Measurements from ENCODE around the gene MAZ.
A peak's percentile ranks its signal among the peaks of the same experiment; 100 is the strongest.
"Not testable (repeated sequence)": the region's sequence is repeated elsewhere in the genome, so short reads cannot be mapped to it uniquely, and the experiment has no call there.

The MAZ gene

DNA sequence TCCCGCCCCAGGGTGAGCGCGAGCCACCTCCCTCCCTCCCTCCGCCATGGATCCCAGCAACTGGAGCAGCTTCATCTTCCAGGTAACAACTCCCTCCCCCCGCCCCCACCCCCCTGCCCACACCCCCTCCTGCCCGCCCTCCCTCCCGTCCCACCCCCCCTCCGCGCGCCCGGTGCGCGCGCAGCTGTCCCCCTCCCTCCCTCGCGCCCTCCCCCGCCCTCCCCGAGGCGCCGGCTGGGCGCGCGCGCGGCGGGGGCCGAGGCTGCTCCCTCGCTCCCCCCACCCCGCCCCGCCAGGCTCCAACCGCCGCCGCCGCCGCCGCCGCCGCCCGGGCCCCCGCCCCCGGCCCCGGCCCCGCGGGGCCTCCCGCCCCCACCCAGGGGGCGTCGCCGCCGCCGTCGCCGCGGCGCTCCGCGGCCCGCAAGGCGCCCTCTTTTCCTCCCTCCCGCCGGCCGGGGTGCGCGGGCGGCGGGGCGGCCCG, at the start of gene MAZ:
MAZ (plus strand) TSS at position 431 of the 481 bp plus-strand sequence. CDS start 173 bp downstream, outside the sequence.
- no peak for DNase-seq (ENCODE audit: low read depth)

GRCh38 chr16:29756654-29757053, 49.7 kb upstream of the MAZ start:
- DNase-seq (ENCODE audit: low read depth): no peak

DNA sequence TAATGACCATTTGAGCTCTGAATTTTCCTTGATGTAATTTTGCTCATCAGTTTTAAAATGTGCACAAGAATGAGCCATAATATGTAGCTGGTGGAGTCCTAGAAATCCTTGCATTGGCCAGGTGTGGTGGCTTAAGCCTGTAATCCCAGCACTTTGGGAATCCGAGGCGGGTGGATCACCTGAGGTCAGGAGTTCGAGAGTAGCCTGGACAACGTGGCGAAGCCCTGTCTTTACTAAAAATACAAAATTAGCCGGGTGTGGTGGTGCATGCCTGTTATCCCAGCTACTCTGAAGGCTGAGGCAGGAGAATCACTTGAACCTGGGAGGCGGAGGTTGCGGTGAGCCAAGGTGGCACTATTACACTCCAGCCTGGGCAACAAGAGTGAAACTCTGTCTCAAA, 49.2 kb upstream of the MAZ start:
- DNase-seq (ENCODE audit: low read depth): not testable (repeated sequence)

DNA sequence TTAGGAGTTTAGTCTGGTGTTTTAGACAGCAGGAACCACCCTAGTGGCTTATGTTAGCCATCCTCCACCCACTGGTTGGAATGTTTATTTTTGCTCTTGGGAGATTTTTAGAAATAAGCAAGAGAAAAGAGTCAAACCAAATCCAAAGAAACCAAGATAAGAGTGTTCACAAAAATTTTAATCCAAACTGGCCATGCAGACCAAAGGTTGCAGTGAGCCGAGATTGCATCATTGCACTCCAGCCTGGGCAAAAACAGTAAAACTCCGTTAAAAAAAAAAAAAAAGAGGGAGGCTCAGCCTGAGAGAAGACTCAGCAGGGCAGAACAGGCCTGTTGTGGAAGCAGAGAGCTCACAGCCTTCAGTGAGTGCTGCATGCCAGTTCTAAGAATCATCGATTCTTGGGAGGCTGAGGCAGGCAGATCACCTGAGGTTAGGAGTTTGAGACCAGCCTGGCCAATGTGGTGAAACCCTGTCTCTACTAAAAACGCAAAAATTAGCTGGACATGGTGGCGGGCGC, 48.3 kb upstream of the MAZ start:
- DNase-seq (ENCODE audit: low read depth): peak; percentile 3

- no peak for DNase-seq (ENCODE audit: low read depth)
Observed at GRCh38 chr16:29760567-29761279, 45.6 kb upstream of the MAZ start.

GRCh38 chr16:29761280-29761651, 45.1 kb upstream of the MAZ start:
- not testable (repeated sequence) for DNase-seq (ENCODE audit: low read depth)

- DNase-seq (ENCODE audit: low read depth): no peak
Observed at GRCh38 chr16:29761882-29762281, 44.4 kb upstream of the MAZ start.

GRCh38 chr16:29763326-29763725, 43.0 kb upstream of the MAZ start:
- no peak for DNase-seq (ENCODE audit: low read depth)

- no peak for DNase-seq (ENCODE audit: low read depth)
Observed at GRCh38 chr16:29765167-29766032, 40.9 kb upstream of the MAZ start.

DNA sequence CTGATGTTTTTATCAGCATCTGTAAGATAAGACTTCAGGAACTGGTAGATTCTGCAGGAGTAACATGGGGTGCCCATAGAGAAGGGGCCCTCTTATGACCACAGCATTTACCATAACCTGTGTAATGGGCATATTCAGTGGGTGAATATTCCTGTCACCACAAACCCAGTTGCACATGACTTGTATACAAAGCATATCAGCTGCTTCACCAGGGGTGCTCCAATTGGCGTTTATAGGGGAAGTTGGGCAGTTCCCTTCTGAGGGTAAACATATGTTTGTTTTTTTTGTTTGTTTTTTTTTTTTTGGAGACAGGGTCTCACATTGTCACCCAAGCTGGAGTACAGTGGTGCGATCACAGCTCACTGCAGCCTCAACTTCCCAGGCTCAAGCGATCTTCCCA, 39.8 kb upstream of the MAZ start:
- no peak for DNase-seq (ENCODE audit: low read depth)

DNA sequence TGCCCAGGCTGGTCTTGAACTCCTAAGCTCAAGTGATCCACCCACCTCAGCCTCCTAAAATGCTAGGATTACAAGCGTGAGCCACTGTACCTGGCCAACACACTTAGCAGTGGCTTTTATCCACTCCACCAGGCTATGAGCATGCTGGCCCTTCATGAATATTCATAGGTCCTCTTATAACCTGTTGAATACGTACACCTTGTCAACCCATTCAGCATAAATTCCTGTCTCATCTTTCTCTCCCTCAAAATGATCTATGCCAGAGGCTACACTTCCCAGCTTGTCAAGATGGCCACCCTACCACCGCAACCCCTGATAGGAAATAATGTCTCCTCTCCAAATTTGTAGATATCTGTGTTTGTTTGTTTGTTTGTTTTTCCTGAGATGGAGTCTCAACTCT, 39.3 kb upstream of the MAZ start:
- no peak for DNase-seq (ENCODE audit: low read depth)

- DNase-seq (ENCODE audit: low read depth): no peak
Observed at GRCh38 chr16:29769507-29769906, 36.8 kb upstream of the MAZ start.

- no peak for DNase-seq (ENCODE audit: low read depth)
Observed at GRCh38 chr16:29770250-29770929, 35.9 kb upstream of the MAZ start.

GRCh38 chr16:29772330-29772729, 34.0 kb upstream of the MAZ start:
- not testable (repeated sequence) for DNase-seq (ENCODE audit: low read depth)

DNA sequence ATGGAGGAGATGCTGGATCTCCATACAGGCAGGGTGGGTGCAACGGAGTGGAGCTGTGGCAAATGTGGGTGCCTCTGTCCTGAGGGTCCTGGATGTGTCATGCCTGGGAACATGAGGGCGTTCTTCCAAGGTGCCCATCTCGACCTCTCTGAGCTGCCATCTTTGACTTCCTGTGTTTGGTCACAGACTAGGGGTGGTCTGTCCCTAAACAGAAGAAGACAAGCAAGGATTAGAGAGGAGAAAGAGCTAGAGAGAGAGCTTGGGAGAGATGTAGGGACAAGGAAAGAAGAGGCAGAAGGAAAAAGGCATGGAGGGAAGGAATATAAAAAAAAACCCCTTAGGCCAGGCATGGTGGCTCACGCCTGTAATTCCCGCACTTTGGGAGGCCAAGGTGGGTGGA, 31.6 kb upstream of the MAZ start:
- no peak for DNase-seq (ENCODE audit: low read depth)

DNA sequence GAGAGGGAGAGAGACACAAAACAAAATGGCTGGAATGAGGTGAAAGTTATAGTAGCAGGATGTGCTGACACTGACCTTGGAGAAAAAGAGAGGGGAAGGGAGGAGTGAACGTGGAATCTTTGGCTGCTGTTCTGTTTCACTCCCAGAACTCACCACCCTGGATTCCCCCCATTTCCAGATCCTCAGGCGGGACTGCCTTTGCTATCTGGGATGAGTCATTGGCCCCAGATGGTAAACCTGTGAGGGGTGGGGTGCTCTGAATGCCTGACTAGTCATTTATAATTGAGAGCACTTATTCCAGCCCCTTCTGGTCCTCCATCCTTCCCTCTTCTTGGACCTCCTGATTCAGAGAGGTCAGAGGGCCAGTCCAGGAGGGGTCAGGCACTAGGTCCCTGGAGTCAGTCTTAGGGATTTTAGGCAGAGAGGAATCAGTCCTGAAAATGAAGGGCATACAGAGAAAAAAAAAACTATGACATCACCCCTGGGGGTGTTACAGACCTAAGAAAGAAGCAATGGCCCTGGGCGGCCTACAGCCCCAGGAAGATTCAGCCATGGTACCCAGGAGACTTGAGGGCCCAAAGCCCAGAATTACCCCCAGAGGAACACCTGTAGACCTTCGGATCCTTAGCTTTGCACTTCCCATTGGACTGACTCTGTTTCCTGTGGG, 30.5 kb upstream of the MAZ start:
- DNase-seq (ENCODE audit: low read depth): no peak

DNA sequence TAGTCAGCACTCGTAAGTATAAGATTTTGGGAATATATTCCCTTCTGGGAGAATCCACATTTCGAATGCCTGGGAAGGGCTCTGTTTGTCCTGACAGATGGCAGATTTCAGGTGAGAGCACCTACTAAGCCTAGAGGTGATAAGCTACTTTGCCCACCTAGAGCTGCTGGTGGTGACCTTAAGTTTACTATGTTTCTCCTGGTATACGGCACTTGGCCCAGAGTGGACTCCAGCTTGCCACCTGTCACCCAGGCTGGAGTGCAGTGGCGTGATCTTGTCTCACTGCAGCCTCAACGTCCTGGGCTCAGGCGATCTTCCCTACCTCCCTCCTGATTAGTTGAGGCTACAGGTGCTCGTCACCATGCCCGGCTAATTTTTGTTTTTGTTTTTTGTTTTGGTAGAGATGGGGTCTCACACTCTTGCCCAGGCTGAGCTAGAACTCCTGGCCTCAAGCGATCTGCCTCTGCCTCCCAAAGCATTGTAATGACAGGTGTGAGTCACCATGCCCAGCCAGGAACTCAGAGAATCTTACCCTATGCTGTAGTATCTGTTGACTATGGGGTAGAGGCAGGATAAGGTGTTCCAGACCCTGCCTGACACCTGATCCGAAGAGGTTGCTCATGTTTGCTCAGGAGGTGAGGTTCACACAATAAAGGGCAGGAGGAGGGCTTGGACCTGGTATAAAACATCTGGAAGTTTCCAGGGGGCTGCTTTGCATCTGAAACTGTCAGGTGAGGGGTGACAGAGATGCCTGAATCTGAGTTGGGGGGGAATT, 28.6 kb upstream of the MAZ start, which contains the start of gene ZG16:
ZG16 (plus strand) TSS at position 681 of the 775 bp plus-strand sequence. CDS start 1,011 bp downstream, outside the sequence.
- no peak for DNase-seq (ENCODE audit: low read depth)

- no peak for DNase-seq (ENCODE audit: low read depth)
Observed at GRCh38 chr16:29779474-29779873, 26.9 kb upstream of the MAZ start.

DNA sequence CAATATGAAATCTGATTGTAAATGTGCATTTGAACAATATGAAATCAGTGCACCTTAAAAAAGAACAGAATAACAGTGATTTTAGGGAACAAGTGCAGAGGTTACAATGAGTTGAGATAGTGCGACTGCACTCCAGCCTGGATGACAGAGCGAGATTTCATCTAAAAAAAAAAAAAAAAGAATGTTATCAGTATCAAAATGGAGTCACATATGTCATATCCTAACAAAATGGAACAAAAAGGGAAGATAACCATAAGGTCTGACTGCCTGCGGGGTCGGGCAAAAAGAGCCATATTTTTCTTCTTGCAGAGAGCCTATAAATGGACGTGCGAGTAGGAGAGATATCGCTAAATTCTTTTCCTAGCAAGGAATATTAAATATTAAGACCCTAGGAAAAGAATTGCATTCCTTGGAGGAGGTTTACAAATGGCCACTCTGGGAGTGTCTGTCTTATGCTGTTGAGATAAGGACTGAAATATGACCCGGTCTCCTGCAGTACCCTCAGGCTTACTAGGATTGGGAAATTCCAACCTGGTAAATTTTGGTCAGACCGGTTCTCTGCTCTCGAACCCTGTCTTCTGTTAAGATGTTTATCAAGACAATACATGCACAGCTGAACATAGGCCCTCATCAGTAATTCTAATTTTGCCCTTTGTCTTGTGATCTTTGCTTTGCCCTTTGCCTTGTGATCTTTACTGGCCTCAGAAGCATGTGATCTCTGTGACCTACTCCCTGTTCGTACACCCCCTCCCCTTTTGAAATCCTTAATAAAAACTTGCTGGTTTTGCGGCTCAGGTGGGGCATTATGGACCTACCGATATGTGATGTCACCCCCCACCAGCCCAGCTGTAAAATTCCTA, 23.0 kb upstream of the MAZ start:
- DNase-seq (ENCODE audit: low read depth): not testable (repeated sequence)

DNA sequence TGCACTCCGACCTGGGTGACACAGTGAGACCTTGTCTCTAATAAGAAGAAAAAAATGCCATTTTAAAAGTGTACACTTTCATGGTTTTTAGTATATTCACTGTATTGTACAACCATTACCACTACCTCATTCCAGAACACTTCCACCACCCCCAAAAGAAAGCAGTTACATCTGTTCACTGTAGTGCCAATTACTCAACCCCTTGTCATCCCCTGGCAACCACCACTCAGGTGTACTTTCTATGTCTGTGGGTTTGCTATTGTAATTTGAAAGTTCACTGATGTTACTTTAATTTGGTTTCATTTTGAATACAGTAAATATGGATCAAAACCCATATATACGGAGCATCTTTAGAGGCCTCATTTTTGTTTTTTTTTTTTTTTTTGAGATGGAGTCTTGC, 22.2 kb upstream of the MAZ start:
- DNase-seq (ENCODE audit: low read depth): no peak

All from GM04504 (cell line).